Measurements from ENCODE around the gene COX20.
A peak's percentile ranks its signal among the peaks of the same experiment; 100 is the strongest.
"Not testable (repeated sequence)": the region's sequence is repeated elsewhere in the genome, so short reads cannot be mapped to it uniquely, and the experiment has no call there.

COX20 gene

DNA sequence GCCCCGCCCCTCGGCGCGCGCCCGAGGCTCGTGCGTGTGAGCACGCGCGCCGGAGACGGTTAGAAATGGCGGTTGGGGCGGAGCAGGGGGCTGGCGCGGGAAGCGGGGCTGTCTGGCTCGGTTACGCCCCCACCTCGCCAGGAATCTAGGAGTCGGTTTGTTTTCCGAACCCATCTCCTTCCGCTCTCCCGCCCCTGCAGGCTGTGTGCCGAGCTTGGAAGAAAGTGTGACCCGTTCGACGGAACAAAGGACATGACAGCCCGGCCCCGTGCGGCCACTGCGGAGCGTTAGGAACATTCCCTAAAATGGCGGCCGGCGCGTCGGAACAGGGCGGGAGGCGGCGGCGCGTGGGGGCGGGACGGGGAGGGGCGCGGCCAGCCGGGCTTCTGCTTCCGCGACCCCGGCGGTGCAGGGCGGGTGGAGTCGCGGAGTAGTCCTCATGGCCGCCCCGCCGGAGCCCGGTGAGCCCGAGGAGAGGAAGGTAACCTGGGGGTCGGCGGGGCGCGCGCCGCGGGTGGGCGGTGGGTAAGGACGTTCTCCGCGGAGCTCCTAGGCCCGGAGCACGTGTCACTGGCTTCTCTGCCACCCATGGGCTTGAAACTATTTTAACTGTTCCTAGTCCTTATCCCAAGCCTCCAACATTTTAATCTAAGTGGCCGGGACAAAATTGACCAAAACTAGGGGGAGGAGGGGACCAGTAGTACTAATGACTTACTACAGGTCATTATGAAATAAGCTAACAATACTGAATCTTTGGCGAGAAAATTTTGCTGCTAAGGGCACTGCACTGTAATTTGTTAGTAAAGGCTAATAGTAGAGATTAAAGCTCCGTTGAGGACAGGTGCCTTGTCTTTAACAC, at the start of gene COX20:
Gene COX20 (plus strand): TSS at position 383 of the 859 bp plus-strand sequence. CDS start 57 bp downstream, at position 440.
- DNase-seq (ENCODE audit: low read depth) = peak; percentile 73

GRCh38 chr1:244788493-244789275, 46.8 kb upstream of the COX20 start:
- no peak for DNase-seq (ENCODE audit: low read depth)

- DNase-seq (ENCODE audit: low read depth) = no peak
Measured at GRCh38 chr1:244789276-244789580, 46.2 kb upstream of the COX20 start.

DNA sequence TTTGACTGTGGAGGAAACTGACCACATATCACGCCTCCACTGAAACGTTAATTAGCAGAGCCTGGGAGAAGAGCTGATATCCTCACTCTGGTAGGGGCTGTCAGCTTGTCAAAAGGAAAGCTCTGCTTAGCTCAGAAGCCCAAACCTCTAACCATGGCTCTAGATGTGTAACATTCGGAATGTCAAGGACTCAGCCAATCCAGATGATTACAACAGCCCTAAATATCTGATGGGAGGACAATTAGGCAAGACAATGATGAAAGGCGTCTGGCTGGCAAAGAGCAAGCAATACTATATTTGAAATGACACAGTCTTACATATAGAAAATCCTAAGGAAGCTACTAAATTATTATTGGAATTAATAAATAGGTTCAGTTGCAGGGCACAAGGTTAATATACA, 45.7 kb upstream of the COX20 start:
- no peak for DNase-seq (ENCODE audit: low read depth)

- no peak for DNase-seq (ENCODE audit: low read depth)
Measured at GRCh38 chr1:244791061-244791460, 44.4 kb upstream of the COX20 start.

- DNase-seq (ENCODE audit: low read depth) = no peak
Measured at GRCh38 chr1:244792188-244792850, 43.1 kb upstream of the COX20 start.

DNA sequence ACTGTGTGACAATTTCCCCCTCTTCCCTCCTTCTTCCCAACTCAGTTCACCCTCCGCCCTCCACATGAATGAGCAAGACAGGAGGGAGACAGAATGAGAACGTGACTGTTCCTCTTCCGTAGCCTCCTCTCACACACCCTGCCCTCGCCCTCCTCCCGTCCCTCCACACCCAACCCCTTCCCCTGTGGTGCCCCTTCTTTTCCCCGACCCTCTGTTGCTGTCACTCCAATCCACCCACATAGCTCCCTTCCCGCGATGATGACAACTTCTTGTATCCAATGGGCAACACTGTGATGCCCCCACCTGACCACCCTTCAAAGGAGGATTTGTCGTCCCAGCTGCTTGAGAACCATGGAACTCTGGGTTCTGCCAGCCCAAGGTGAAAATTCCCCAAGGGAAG, 41.4 kb upstream of the COX20 start:
- no peak for DNase-seq (ENCODE audit: low read depth)

- DNase-seq (ENCODE audit: low read depth) = not testable (repeated sequence)
Measured at GRCh38 chr1:244794516-244794915, 40.9 kb upstream of the COX20 start.

DNA sequence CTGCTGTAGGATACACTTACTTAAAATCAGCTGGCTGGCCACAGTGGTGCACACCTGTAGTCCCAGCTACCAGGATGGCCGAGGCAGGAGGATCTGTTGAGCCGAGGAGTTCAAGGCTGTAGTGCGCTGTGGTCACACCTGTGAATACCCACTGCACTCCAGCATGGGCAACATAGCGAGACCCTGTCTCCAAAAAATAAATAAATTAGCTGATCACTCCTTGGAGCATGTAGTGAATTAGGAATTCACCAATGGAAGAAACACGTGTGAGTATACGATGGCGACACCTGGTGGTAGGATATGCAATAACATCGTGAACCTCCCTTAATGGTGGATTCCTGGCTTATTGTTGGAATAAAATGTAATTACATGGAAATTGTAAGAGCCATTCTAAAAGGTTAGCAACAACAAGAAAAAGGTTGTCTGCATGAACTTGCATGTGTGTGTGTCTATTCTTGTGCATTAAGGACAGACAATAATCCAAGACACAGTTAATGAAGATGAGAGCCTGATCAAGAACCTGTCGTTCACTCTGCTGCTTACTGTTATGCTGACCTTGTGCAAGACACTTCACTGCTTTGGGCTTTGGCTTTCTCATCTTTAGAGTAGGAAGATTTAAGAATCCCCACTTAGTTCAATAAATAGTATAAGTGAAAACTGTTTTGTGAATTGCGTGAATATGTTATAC, 38.6 kb upstream of the COX20 start:
- DNase-seq (ENCODE audit: low read depth) = peak; percentile 22

GRCh38 chr1:244800821-244801220, 34.6 kb upstream of the COX20 start:
- DNase-seq (ENCODE audit: low read depth) = no peak

GRCh38 chr1:244801246-244801645, 34.2 kb upstream of the COX20 start:
- DNase-seq (ENCODE audit: low read depth) = peak; percentile 20

DNA sequence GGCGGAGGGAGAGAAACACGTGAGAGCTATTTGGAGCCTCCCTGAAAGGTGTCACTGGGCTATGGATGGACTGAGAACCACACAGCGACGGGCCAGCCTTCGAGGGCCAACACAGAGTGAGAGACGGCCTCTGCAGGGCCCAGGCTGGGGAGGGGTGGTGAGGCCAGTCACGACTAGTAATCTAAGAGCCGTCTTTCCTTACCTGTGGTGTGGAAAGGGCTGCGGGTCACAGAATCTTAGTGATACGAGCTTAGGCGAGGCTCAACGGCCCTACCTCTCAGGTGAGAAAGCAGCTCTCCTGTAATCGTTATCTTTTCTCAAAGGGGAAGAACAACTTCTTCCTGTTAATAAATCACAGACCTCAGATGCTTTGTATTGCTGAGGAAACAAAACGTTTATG, 33.4 kb upstream of the COX20 start:
- DNase-seq (ENCODE audit: low read depth) = no peak

GRCh38 chr1:244802556-244803239, 32.8 kb upstream of the COX20 start:
- no peak for DNase-seq (ENCODE audit: low read depth)

DNA sequence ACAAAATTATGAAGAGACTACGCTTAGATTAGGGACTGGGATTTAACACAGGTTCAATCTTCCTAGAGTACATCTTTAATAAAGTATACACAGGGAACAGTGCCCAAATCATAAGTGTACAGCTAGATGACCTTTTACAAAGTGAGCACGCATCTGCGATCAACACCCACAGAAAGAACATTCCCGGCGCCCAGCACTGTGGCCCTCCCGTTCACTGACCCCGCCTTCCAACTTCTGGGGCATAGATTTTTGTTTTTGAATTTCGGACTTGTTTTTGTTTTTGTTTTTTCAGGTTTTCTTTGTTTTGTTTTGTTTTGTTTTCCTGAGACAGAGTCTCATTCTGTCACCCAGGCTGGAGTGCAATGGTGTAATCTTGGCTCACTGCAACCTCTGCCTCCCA, 30.6 kb upstream of the COX20 start:
- DNase-seq (ENCODE audit: low read depth) = no peak

- no peak for DNase-seq (ENCODE audit: low read depth)
Measured at GRCh38 chr1:244807138-244807537, 28.3 kb upstream of the COX20 start.

DNA sequence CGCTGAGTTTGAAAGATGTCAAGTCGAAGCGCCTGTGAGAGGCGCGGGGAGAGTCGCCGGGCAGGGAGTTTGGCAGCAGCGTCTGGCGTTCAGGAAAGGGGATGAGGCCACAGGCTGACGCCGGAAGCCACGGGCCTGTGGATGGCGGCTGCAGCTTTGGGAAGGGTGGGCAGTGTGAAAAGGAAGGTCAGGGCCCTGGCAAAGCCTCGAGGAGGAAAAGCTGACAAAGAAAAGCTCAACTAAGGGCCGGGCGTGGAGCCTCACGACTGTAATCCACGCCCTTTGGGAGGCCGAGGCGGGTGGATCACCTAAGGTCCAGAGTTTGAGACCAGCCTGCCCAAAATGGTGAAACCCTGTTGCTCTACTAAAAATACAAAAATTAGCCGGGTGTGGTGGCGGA, 25.2 kb upstream of the COX20 start:
- no peak for DNase-seq (ENCODE audit: low read depth)

- no peak for DNase-seq (ENCODE audit: low read depth)
Measured at GRCh38 chr1:244813327-244813726, 22.1 kb upstream of the COX20 start.

DNA sequence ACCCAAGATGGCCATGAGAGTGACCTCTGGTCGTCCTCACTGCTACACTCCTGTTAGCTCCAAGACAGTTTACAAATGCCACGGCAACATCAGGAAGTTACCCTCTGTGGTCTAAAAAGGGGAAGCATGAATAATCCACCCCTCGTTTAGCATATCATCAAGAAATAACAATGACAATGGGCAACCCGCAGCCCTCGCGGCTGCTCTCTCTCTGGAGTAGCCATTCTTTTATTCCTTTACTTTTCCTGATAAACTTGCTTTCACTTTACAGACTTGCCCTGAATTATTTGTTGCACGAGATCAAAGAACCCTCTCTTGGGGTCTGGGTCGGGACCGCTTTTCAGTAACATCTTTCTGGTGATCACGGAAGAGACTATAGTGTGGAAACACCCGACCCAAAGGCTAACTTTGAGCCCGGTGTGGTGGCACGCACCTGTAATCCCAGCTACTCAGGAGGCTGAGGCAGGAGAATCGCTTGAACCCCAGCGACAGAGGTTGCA, 19.8 kb upstream of the COX20 start:
- DNase-seq (ENCODE audit: low read depth) = no peak

DNA sequence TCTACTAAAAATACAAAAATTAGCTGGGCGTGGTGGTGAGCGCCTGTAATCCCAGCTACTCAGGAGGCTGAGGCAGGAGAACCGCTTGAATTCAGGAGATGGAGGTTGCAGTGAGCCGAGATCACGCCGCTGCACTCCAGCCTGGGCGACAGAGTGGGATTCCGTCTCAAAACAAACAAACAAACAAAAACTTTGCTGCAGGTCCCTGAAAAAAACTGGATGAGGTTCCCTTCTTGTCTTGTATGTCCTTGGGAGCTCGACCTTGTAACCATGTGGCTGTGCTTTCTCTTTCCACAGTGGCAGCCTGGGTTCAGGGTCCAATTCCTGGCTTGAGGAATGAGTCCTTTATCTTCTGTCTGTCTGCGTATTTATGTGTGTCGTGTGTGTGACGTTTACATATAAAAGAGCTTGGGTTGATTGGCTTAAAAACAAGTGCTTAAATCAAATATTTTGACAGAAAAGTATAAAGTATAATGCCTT, 18.0 kb upstream of the COX20 start:
- DNase-seq (ENCODE audit: low read depth) = no peak

GRCh38 chr1:244820131-244820530, 15.3 kb upstream of the COX20 start:
- DNase-seq (ENCODE audit: low read depth) = no peak

DNA sequence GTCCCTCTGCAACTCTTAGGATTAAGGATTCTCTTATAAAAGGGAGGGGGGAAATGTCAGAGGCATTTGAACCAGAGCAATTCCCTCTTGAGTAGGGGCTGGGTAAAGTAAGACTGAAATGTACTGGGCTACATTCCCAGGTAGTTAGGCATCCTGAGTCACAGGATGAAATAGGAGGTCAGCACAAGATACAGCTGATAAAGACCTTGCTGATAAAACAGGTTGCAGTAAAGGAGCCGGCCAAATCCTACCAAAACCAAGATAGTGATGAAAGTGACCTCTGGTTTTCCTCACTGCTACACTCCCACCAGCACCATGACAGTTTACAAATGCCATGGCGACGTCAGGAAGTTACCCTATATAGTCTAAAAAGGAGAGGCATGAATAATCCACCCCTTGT, 14.3 kb upstream of the COX20 start:
- no peak for DNase-seq (ENCODE audit: low read depth)

Data from stimulated activated CD8-positive, alpha-beta memory T cell treated with anti-CD3 and anti-CD28 coated beads, Interleukin-4, amount 100 ng/mL, for 24 hours (primary cell).